ENCODE data around the gene TMEFF2.
"Not testable (repeated sequence)": the region's sequence is repeated elsewhere in the genome, so short reads cannot be mapped to it uniquely, and the experiment has no call there.

Gene TMEFF2

DNA sequence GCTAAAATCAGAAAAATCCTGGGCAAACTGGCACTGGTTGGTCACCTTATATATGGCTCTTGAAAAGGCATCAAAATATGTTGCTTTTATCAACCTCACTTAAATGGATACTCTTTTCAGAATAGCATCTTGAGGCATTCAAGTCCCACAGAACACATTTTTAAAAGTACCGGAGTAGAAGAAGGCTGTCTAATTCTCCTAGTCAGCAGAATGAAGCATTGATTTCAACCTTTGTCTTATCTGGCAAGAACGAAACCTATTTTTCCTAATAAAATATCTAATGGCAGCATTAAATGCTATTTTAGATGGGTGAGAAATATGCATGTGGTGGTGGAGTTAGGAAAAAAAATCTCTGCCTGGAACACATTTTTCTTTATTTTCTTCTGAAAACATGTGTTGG, 27.8 kb downstream of the TMEFF2 start:
- FAIRE-seq = no peak

DNA sequence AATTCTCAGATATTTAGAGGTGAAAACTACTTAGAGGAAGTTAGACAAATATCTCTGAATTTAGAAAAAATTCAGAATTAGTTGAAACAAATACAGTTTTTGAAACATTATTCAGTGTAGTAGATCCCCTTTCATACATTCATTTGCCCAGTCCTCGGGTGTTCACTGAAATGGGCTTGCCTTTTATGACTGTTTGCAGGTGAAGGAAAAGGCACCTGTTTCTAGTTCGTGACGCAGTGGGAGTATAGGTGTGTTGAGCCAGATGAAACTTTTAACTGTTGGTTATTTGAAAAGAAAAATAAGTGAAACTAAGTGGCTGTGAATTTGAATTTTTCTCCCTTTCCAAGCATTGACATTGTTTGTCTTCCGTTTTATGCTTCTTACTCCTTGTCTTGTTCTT, 28.9 kb downstream of the TMEFF2 start:
- FAIRE-seq = no peak

DNA sequence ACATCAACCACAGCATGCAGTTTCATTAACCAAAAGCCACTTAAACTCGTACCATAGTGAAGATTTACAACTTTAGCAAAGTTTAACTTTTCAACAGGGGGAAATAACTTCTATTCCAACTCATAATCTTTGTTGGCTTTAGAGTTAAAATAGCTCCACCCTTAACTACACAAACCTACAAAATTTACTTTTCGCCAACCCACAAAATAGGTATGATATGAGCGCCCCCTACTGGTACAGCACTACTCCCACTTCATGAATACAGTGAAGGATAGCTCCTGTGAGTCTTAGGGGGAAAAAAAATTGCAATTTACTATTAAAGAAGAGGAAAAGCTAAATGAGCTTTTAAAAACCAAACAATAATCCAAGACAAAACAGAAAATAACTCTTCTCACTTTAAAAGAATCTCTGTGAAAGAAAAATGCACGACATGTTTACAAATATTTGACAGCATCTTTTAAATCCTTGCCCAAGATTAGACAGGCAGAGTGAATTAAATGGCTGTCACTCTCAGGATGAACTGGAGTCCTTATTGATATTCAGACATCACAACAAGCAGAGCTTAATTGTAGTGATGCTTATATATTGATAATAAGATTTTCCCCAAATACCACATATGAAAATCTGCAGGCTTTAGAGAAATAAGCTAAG, 32.2 kb downstream of the TMEFF2 start:
- FAIRE-seq = peak; percentile 89

DNA sequence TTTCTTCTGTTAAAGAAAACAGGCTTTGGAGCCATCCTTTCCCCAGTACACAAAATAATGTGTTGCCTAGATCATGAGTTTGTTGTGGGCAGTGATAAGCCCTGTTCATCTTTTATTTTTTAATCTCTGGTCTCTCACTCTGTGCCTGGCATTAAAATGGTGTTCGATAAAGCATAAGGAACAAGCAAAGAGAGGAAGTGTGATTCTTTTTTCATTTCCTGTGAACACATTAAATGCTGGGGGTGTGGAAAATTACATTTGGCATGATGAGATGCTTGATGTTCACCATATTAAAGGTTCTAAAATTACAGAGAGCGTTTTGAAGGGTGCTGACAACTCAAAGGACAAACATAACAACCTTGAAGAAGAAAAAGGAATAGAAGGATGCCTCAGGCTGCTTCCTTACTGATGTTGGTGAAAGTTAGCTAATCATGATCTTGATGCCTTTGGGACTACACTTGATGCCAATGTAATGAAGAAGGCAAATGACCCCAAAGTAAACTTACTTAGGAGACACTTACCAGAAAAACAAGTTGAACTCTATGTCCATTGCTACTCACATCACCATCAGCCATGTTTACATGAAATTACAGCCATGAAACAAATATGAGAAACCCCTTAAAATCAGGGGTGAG, 33.0 kb downstream of the TMEFF2 start:
- FAIRE-seq = no peak

DNA sequence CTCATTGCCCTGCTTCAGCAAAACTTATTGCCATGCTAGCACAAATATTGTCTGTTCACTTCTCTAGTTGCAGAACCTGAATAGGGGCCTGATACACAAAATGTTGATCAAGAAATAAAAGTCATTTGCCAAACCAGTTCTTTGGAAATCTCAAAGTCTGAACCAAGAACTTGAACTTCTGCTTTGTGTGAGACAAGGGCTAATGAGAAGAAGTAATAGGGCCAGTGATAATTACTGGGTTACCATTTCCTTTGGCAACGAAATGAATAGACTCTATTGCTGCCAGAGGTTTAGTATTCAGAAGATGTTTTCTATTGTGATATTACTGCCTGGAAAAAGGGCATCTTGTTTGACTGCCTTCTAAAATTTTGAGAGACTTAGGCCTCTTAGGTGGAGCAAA, 35.0 kb downstream of the TMEFF2 start:
- FAIRE-seq = no peak

DNA sequence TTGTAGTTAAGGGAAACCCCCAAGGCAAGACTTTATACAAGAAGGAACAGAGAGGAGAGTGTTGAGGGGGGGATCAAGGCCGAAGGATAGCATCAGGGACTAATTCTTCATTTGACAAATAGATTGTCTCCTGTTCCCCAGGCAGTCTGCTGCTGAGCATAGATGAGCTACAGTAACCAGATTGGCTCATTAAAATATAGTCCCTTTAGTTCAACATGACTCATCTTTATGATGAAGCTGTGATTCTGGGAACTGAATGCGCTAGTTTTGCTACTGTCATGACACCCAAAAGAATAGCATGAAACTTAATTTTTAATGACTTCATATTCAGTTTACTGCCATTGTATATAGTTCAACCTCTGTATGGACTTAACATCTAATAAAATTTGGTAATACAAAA, 35.5 kb downstream of the TMEFF2 start:
- FAIRE-seq = no peak

DNA sequence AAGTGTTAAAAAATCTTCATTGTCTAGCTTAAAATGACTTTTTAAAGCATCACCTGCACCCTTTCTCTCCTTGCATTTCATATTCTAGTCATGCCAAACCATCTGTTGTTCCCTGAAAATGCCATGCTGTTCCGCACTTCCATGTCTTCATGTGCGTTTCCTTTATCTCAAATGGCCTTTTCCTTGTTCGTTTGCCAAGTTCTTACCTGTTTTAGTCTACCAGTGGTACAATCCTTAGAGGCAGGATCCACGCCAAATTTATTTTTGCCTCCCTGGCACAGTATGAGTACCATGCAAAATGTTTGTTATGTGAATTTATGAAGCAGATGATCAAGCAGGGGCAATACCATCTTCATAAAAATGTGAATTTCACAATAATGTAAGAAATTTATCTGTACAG, 37.0 kb downstream of the TMEFF2 start:
- FAIRE-seq = no peak

DNA sequence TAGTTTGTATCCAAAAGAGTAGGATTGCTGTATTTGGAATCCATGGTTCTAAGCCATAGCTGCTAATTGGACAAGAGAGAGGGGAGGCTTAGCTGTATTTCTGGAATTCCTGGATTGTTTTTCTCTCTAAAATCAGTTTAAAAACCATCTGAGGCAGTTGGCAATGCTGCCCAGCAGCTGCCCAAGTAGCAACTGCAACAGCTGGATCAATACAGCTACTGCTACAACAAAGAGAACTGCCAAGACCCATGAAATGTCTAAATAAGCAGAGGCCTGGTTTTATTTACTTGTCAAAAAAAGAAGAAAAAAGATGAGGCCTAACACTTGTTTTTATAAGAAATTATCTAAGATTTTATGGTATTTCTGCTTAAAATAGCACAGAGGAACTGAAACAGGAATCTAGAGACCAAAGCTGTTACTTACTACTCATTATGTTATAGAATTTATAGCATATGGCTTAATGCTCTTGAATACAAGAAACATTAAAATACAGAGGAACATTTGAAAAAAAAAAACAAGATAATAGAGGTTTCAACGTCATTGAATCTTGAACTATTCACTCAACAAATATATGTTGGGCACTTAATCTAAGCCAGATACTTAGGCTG, 39.1 kb downstream of the TMEFF2 start:
- no peak for FAIRE-seq

DNA sequence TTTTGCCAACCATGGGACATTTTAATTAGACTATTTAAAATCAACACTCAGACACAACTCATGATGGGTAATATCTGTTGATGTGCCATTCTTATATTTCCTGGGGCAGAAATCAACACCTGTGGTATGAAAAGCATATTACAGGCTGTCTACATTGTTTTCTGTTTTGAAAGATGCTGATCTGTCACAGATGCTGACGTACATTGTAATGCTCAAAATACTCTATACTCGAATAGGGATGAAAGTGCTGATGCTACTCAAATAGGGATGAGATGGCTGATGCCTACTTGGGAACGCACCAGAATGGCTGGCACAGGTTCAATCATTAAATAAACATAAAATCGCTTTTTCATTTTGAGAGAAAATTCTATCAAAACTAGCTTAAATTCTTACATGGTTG, 41.2 kb downstream of the TMEFF2 start:
- no peak for FAIRE-seq

DNA sequence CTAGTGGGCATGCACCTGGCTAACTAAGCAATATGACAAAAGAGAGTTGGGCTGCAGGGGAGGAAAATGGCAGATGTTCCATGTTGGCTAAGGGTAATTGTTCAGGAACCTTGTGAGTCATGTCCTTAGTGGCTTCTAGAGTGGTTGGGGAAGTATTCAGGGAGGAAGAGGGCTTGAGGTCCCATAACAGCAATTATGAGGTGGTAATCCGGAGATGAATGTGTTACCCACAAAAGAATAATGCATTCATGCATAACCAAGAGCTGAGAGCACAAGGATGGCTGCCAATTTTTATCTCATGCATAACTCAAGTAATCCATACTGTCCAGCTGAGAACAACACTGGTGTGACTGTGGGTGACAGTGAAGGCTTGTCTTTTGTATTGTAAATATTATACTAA, 42.9 kb downstream of the TMEFF2 start:
- no peak for FAIRE-seq

DNA sequence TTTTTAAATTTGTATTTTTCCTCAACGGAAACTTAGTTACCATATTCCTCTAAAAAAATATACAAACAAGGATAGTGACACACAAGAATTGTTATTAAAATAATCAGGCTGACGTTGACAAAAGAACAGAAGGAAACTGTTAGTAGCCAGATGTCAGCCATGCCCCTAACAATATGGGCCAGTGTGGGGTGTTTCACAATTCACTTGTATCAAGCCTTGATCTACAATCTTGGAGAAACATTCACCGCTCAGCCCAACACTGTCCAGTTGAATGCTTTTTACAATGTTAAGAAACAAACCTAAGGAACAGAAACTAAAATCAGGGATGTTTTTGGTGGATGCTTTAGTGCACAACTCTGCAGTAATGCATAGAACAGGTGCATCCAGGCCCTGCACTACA, 44.6 kb downstream of the TMEFF2 start:
- FAIRE-seq = no peak

DNA sequence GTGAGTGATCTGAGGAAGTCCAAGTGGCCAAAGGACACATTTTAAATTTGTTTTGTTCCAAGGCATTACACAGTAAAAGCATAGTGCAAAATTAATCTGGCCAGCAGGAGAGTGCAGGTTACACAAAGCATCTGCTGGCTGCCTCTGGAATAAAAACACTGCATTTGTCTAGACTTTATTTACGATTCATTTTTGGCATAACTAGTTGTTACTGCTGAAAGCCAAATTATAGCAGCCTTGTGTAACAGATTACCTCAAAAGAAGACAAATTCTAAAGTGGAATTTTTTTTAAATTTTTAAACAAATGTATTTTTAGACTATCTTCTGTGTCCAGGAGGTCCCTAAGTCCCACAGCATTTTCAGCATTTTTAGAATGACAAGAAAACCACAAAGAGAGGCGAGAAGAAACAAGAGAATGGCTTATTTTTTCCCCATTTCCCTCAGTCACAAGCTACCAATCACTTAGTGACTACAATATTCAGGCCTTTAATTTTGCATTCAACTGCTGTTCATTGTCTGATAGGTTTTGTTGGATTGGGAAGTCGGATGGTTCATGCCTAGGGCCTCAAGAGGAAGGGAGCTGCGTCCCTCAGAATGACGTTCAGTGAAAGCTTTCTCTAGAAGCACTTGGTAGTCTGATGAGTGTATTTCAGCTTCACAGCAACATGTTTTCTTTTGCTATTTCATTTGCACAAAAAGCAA, 46.0 kb downstream of the TMEFF2 start:
- no peak for FAIRE-seq

DNA sequence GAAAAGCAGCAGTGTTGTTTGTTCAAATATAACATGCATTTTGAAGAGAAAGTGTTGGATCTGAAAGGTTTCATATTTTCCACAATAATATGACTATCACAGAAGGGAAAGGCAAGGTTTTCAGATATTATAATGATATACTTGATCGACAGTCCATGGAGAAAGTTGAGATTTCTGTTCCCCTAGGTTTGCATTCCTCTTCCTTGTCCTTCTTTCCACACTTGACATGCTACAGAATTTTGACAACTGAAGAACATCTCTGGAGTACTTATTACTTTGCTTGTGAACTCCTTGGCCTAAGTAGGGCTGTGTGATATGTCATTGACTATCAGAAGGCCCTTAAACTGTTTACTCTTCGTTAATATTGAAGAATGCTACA, 46.5 kb downstream of the TMEFF2 start:
- no peak for FAIRE-seq

DNA sequence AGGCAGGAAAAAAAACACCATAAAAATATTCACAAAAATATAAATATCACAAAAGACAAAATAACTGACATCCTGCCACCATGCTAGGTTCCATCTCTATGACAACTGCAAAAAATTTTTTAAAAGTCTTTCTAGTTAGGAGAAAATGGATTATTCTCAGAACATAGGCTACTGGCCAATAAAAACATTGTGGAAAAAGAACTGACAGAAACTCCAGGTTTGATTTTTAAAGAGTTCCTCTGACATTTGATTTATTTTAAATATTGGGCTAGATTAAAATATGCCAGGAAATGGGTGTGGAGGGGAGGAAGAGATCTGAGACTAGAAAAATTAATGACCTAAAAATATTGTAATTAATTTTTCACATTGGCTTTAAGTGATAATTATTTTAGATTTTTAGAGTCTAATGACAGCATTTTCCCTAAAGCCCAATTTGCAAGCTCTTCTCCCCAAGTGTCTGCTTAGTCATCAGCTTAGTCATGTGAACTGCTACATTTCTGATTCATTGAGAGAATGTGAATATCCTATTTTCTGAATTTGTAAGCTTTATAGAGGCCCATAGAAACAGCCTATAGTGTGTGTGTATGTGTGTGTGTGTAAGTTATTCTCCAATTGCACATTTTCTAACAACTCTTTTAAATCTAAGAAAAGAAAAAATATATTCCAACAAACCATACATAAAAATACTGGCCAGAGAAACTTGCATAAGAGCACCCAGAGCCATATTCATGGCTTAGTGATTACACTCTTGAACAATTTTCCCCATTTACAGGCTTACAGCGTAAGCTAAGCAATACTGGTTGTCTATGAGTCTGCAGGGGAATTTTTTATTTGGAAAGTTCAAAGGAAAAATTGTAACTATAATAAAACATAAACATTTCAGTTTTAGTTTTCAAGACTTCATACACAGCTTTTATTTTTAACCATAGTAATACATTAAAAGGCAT, 48.4 kb downstream of the TMEFF2 start:
- no peak for FAIRE-seq

DNA sequence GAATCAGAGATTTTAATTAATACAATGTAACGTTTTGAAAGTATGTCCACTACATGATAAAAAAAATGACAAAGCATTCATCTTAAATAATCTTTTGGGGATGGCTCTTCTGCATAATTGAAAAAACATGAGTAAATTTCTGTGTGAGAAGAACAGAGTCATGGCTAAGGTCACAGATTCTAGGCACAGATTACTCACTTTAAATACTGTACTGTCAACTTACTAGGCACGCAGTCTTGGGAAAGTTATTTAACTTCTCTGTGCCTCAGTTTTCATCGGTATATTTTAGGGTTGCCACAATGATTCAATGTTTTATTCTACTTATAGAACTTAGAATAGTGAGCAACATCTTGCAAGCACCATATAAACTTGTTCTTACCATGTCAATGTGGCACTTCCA, 49.2 kb downstream of the TMEFF2 start:
- FAIRE-seq = no peak

DNA sequence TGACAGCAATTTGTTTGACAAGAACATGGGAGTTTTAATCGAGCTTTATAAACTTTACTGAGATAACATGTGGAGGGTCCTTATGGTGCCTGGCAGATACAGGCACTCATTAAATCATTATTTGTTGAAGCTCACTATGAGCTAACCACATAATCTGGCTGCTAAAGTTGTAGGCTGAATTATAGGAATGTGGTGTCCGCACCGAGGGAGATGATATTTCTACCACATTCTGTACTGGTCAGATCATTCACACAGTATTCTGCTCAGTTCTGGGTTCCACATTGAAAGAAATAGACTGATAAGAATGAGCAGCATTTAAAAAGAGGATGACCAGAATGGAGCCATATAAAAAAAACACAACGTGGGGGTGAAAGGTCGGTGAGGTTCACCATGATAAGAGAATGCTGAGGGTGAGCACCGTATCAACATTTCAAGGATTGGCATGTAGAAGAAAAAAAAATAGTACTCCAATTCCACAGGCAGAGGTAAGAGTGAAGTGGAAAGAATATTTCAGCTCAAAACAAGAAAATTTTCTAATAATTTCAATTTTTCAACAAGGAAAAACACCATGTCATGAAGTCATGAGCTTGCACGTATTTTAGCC, 54.4 kb downstream of the TMEFF2 start:
- FAIRE-seq = no peak

DNA sequence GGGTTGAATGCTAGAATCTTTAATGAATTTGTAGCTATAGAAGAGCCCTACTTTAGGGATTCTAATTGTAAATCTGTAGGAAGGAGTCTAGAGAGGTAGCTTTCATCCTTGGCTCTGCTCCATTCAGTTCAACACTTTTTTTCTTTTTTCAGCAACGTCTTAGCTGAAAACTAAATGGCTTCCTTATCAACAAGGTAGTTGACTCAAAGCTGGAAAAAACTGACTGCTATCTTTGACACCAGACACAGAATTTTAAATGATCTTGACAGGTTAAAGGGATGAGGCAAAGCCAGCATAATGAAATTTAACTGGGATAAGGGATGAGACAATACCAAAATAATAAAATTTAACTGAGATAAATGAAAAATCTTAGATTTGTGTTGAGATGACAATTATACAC, 54.9 kb downstream of the TMEFF2 start:
- FAIRE-seq = no peak

DNA sequence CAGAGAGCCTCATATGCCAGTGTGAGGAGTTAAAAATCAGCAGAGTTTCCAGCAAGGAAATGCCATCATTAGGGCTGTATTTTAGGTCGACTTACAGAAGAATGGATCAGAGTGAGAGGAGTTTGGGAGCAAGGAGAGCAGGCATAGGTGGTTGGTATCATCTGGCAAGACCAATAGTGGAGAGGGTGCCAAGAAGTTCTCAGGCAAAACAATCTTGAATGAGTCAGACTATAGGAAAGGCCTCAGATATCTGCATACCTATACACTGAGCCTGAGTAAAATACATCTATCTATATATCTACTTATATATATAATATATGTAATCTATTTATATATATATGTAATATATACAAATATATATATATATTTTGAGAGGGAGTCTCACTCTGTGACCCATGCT, 57.3 kb downstream of the TMEFF2 start:
- no peak for FAIRE-seq

DNA sequence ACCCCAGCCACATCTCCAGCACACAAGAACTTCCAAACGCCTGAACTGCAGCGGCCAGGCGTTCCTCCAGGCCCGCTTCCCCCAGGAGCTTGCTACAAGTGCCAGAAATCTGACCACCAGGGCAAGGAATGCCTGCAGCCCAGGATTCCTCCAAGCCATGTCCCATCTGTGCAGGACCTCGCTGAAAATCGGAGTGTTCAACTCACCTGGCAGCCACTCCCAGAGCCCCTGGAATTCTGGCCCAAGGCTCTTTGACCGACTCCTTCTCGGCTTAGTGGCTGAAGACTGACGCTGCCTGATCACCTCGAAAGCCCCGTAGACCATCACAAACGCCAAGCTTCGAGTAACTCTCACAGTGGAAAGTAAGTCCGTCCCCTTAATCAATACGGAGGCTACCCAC, 62.1 kb downstream of the TMEFF2 start:
- FAIRE-seq = not testable (repeated sequence)

DNA sequence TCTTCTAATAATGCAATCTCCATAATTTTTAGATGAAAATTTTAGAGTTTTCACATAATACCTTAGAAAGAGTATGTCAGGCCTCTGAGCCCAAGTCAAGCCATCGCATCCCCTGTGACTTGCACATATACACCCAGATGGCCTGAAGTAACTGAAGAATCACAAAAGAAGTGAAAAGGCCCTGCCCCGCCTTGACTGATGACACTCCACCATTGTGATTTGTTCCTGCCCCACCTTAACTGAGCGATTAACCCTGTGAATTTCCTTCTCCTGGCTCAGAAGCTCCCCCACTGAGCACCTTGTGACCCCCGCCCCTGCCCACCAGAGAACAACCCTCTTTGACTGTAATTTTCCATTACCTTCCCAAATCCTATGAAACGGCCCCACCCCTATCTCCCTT, 64.4 kb downstream of the TMEFF2 start:
- not testable (repeated sequence) for FAIRE-seq

DNA sequence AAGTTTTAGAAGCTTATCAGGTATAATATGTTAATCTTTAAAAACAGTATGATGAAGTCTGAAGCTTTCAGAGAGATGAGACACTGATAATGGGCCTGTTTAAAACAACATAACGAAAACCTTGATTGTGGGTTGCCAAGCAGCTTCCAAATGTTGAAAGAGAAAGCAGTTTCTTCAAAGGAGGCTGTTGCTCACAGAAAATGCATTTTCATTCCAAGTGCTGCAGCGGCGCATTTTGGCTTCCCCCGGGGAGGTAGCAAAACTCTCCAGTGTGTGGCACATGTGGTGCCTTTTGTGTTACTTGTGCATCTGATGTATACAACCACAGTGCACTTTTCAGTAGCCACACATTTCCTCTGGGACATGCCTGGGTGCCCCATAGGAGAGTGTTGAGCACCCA, 66.1 kb downstream of the TMEFF2 start:
- no peak for FAIRE-seq

DNA sequence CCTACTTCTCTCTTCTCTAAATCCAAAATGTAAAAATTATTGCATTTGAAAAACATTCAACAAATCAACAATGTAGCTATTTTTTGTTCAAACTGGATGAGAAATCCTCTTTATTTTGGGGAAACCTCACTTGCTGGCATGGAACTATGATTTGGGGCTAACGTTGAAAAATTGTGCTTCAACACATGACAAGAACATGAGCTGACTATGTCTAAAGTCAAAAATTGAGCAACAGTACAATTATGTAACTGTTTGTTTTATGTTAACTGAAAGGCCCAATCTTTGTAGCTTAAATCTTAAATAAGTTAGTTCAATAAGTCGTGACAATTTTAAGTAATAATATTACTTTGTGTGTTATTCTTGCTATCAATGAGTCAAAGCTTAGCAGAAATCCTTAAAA, 67.3 kb downstream of the TMEFF2 start:
- FAIRE-seq = no peak

DNA sequence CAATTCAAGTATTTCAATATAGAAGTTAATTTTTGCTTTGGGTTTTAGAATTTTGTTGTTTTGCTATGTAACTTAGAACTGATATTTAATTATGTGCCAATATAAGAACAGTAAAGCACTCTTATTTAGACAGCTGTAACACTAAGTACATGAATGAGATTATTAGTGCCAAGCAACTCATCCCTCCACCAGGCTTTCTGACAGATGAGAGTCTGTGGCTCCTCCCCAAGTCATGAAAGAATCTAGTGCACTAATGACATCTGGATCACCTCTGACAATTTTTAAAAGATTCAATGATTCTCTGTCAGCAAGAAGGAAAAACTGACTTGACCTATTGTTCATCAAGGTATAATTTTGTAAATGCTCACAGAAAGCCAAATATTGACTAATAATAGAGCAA, 67.8 kb downstream of the TMEFF2 start:
- no peak for FAIRE-seq
